Activated naive CD4-positive, alpha-beta T cell treated with anti-CD3 and anti-CD28 coated beads, Interleukin-2, amount 10 ng/mL, durations not matched to agents 7 days and 5 days (primary cell): ENCODE results near the gene GABRR2.

ENCODE experiments used
- CTCF ChIA-PET: fragments of 350-600 bp; sonication (Branson Sonifier 250); formaldehyde crosslinking; loops from one replicate; lab custom pipeline; 2021; ENCODE audit warnings: antibody characterized with exemption; lab: Charles Lee
- DNase-seq: peaks from one replicate; pipeline ENCODE4 v3.0.0-alpha.2; 2020
- H3K27ac Mint-ChIP-seq: one replicate; pipeline ENCODE4 v1.8.0; 2021; ENCODE audit warnings: mild to moderate bottlenecking, moderate library complexity, mixed read lengths
- H3K27me3 Mint-ChIP-seq: one replicate; pipeline ENCODE4 v1.8.0; 2021; ENCODE audit warnings: mild to moderate bottlenecking, mixed read lengths
- H3K36me3 Mint-ChIP-seq: one replicate; pipeline ENCODE4 v1.8.0; 2021; ENCODE audit warnings: mixed read lengths
- H3K4me1 Mint-ChIP-seq: one replicate; pipeline ENCODE4 v1.8.0; 2021; ENCODE audit warnings: mixed read lengths
- H3K4me3 Mint-ChIP-seq: one replicate; pipeline ENCODE4 v1.8.0; 2021; ENCODE audit warnings: mild to moderate bottlenecking, moderate library complexity, mixed read lengths
- H3K9me3 Mint-ChIP-seq: one replicate; pipeline ENCODE4 v1.8.0; 2021; ENCODE audit warnings: mixed read lengths

The GABRR2 gene

GRCh38 chr6:89215391-89215790 lies 99.7 kb downstream of the GABRR2 start:
- Mint-ChIP-seq H3K4me1 (no peaks in the 10 kb centered on the region), H3K9me3 (no peaks in the 10 kb centered on the region), H3K4me3 (no peak overlapping the region), H3K36me3 (no peaks in the 10 kb centered on the region), H3K27me3 (peaks cover 43% of the 10 kb centered on the region), H3K27ac (no peak overlapping the region)
- CTCF ChIA-PET, result no interaction called here
- DNase-seq, result no peak

- no peaks in the 10 kb centered on the region for H3K9me3 Mint-ChIP-seq
- CTCF ChIA-PET, result no interaction called here
- no peak overlapping the region for H3K4me3 Mint-ChIP-seq
- H3K4me1 Mint-ChIP-seq, result no peaks in the 10 kb centered on the region
- no peaks in the 10 kb centered on the region for H3K36me3 Mint-ChIP-seq
- DNase-seq, result no peak
- H3K27me3 Mint-ChIP-seq, result peaks cover 42% of the 10 kb centered on the region
- H3K27ac Mint-ChIP-seq, result no peak overlapping the region
Observed at GRCh38 chr6:89214197-89214596, 100.9 kb downstream of the GABRR2 start.

GRCh38 chr6:89212472-89212871 lies 102.6 kb downstream of the GABRR2 start:
- Mint-ChIP-seq H3K9me3 (no peaks in the 10 kb centered on the region), H3K36me3 (no peaks in the 10 kb centered on the region), H3K27me3 (peaks cover 37% of the 10 kb centered on the region), H3K4me3 (no peak overlapping the region), H3K4me1 (no peaks in the 10 kb centered on the region), H3K27ac (no peak overlapping the region)
- no peak for DNase-seq
- CTCF ChIA-PET, result no interaction called here

- Mint-ChIP-seq H3K4me1 (no peaks in the 10 kb centered on the region), H3K27me3 (peaks cover 18% of the 10 kb centered on the region), H3K27ac (no peak overlapping the region), H3K4me3 (no peak overlapping the region), H3K36me3 (no peaks in the 10 kb centered on the region), H3K9me3 (no peaks in the 10 kb centered on the region)
- no peak for DNase-seq
- CTCF ChIA-PET, result interaction anchor here (1.4 kb wide), 1 partner anchor 30 kb away, joined by 4 read pairs; no protein-coding TSS in a partner anchor
Observed at GRCh38 chr6:89209457-89209856, 105.6 kb downstream of the GABRR2 start.

- CTCF ChIA-PET, result no interaction called here
- no peak overlapping the region for H3K4me3 Mint-ChIP-seq
- H3K27me3 Mint-ChIP-seq, result peaks cover 18% of the 10 kb centered on the region
- no peaks in the 10 kb centered on the region for H3K9me3 Mint-ChIP-seq
- no peak overlapping the region for H3K27ac Mint-ChIP-seq
- DNase-seq, result no peak
- no peaks in the 10 kb centered on the region for H3K4me1 Mint-ChIP-seq
- no peaks in the 10 kb centered on the region for H3K36me3 Mint-ChIP-seq
Observed at GRCh38 chr6:89208551-89208950, 106.5 kb downstream of the GABRR2 start.
